Loucy (cell line): ENCODE measurements around the gene MED13L.

Source experiments
- H2AFZ ChIP-seq: fragments of 200-600 bp; sonication (generic); 2 replicates; pipeline ENCODE4 v1.6.0; 2016; ENCODE audit warnings: antibody characterized with exemption, mild to moderate bottlenecking, low read length, moderate library complexity
- H3F3A ChIP-seq: fragments of 200-600 bp; 2 replicates; pipeline ENCODE4 v1.6.0; 2016; ENCODE audit warnings: antibody characterized with exemption, low read depth, mild to moderate bottlenecking
- H3K27me3 ChIP-seq: fragments of 200-600 bp; sonication (generic); 2 replicates; pipeline ENCODE4 v1.6.1; 2014; ENCODE audit warnings: low read length, mild to moderate bottlenecking; ENCODE audit not compliant: insufficient read depth, poor library complexity, severe bottlenecking
- H3K36me3 ChIP-seq: fragments of 200-600 bp; sonication (generic); 2 replicates; pipeline ENCODE4 v1.6.1; 2016; ENCODE audit warnings: low read length; ENCODE audit not compliant: insufficient read depth
- H3K4me1 ChIP-seq: fragments of 200-600 bp; sonication (generic); 2 replicates; pipeline ENCODE4 v1.5.1; 2014; ENCODE audit warnings: low read length, mild to moderate bottlenecking; ENCODE audit not compliant: insufficient read depth, poor library complexity, severe bottlenecking
- H3K4me2 ChIP-seq: fragments of 200-600 bp; sonication (generic); 2 replicates; pipeline ENCODE4 v1.6.0; 2014; ENCODE audit warnings: antibody characterized with exemption, low read length, low read depth, mild to moderate bottlenecking; ENCODE audit not compliant: poor library complexity, severe bottlenecking
- H3K4me3 ChIP-seq: fragments of 200-600 bp; sonication (generic); 2 replicates; pipeline ENCODE4 v1.5.1; 2014; ENCODE audit warnings: low read length, mild to moderate bottlenecking, mixed read lengths; ENCODE audit not compliant: poor library complexity, severe bottlenecking
- H3K79me2 ChIP-seq: fragments of 200-600 bp; sonication (generic); 2 replicates; pipeline ENCODE4 v1.6.1; 2014; ENCODE audit warnings: low read length; ENCODE audit not compliant: insufficient read depth
- H3K9ac ChIP-seq: fragments of 200-600 bp; sonication (generic); 2 replicates; pipeline ENCODE4 v1.6.0; 2014; ENCODE audit warnings: mild to moderate bottlenecking, low read depth, low read length, moderate library complexity; ENCODE audit not compliant: poor library complexity, severe bottlenecking
- H3K9me2 ChIP-seq: fragments of 200-600 bp; sonication (generic); replicated peaks from 2 replicates; pipeline ENCODE4 v1.6.1; 2016; ENCODE audit warnings: low read depth, low read length, mixed read lengths
- H3K9me3 ChIP-seq: fragments of 200-600 bp; sonication (generic); 2 replicates; pipeline ENCODE4 v1.6.1; 2014; ENCODE audit warnings: mild to moderate bottlenecking, antibody characterized with exemption, low read length, low read depth; ENCODE audit not compliant: insufficient read depth
- H4K20me1 ChIP-seq: fragments of 200-600 bp; sonication (generic); 2 replicates; pipeline ENCODE4 v1.6.0; 2014; ENCODE audit warnings: antibody characterized with exemption, low read length, mild to moderate bottlenecking; ENCODE audit not compliant: insufficient read depth, poor library complexity, severe bottlenecking
- CTCF ChIP-seq: fragments of 200-600 bp; sonication (generic); conservative IDR thresholded peaks from 2 replicates; pipeline ENCODE4 v1.5.1; 2014; ENCODE audit warnings: mild to moderate bottlenecking, antibody characterized with exemption, low read length
- EZH2phosphoT487 ChIP-seq: fragments of 200-600 bp; IDR thresholded peaks from 2 replicates; pipeline ENCODE4 v1.6.1; 2018; ENCODE audit warnings: antibody characterized with exemption, mild to moderate bottlenecking, moderate library complexity, borderline replicate concordance

MED13L gene

DNA sequence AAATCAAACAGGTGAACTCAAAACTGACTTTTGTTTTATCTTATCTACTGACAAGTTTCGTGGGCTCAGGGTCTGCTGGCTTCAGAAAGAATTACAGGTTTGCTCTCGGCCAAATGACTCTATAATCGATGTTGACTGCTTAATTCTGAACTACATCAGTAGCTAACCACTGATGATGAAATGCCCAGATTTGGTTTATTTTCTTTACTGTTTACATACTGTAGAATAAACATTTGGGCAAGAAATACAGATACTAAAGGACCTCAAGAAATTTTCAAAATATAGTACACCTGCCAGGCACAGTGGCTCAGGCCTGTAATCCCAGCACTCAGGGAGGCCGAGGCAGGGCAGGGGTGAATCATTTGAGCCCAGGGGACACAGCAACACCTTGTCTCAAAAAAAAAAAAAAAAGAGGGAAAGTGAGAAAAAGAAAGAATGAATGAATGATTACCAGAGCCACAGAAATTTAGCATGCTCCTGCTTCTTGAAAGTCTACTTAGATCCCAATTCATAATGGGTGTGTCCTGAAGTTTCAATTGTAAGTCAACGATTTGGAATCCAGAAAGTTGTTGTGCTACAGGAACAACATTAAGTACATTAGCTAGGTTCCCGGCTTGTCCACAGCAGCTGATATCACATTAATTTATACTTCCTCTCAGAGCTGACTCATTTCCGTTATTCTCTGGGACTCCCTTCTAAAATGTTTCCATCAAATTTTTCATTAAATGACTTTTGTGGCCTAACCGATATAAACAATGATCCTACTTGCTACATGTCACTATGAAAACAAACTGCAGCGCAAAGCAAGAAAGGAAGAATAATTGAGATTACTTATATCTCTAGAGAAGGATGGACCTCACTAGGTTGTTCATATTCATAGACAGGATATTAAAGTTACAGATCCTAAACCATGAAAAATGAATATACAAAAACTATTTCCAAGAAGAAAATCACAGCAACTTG lies 134.3 kb downstream of the MED13L start:
- H3K4me1 ChIP-seq, result peaks cover 50% of the 10 kb centered on the region
- TF ChIP-seq CTCF (no peak), EZH2phosphoT487 (no peak)
- H3K36me3 ChIP-seq, result no peaks in the 10 kb centered on the region
- peak overlapping the region; percentile 33 for H3K9ac ChIP-seq
- no peaks in the 10 kb centered on the region for H3K27me3 ChIP-seq
- no peaks in the 10 kb centered on the region for H3K9me2 ChIP-seq
- peak overlapping the region; percentile 77 for H3K4me2 ChIP-seq
- H4K20me1 ChIP-seq, result peaks cover 55% of the 10 kb centered on the region
- H3K79me2 ChIP-seq, result peaks cover 95% of the 10 kb centered on the region
- H3K9me3 ChIP-seq, result no peaks in the 10 kb centered on the region
- peak overlapping the region; percentile 61 for H3K4me3 ChIP-seq
- H3F3A ChIP-seq, result 0 out of 2 replicates have a peak, but pooled peaks cover 4% of the 10 kb centered on the region
- H2AFZ ChIP-seq, result no peak overlapping the region

DNA sequence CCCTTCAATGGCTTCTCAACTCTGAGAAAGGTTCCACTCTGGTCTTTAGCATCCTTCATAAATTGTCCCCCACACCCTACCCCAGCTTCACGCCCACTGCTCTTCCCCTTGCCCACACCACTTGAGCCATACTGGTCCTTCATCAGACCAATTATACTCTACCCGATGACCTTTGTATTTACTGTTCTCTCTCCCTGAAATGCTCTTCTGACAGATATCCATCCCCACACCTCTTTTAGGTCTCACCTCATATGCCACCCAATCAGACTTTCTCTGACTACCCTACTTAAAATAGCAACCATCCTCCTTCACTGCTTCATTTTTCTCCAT lies 135.7 kb downstream of the MED13L start:
- Histone ChIP-seq H4K20me1 (peaks cover 46% of the 10 kb centered on the region), H3F3A (0 out of 2 replicates have a peak, but pooled peaks cover 4% of the 10 kb centered on the region), H3K36me3 (no peaks in the 10 kb centered on the region), H3K79me2 (peaks cover 93% of the 10 kb centered on the region), H3K4me1 (peaks cover 51% of the 10 kb centered on the region), H3K4me3 (no peak overlapping the region), H3K27me3 (no peaks in the 10 kb centered on the region), H2AFZ (no peak overlapping the region), H3K4me2 (no peak overlapping the region), H3K9ac (peak overlapping the region; percentile 21), H3K9me2 (no peaks in the 10 kb centered on the region), H3K9me3 (no peaks in the 10 kb centered on the region)
- TF ChIP-seq EZH2phosphoT487 (no peak), CTCF (no peak)

DNA sequence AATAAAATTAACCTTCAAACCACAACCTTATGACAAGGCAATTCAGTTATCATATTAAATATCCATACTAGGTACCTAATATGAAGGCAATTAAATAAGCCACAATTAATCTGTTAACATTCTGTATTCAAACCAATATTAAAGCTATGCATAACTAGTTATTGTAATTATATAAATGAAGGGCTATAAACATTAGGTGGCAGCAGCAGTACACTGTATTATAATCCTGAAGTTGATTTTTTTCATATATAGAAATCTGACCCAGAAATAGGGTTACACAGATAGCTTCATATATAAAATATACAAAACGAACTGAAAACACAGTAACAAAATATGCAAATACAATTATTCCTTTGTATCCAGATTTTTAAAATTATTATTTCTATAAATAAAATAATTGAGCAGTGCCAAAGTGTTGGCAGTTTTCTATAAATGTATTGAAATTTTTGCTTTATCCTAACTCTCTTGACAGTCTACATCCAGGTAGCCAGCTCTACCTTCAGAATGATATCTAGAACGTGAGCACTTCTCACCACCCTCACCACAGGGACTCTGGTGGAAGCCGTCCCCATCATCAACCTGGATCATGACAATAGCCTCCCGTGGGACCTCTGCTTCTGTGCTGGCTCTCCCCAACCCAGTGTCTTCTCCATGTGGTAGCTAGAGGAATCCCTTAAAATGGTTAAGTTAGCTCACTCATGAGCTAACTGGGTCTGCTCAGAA lies 136.2 kb downstream of the MED13L start:
- Histone ChIP-seq H3K4me1 (peaks cover 57% of the 10 kb centered on the region), H3K9ac (peak overlapping the region; percentile 21), H3K9me2 (no peaks in the 10 kb centered on the region), H2AFZ (no peak overlapping the region), H4K20me1 (peaks cover 46% of the 10 kb centered on the region), H3F3A (0 out of 2 replicates have a peak, but pooled peaks cover 4% of the 10 kb centered on the region), H3K36me3 (no peaks in the 10 kb centered on the region), H3K4me3 (no peak overlapping the region), H3K27me3 (no peaks in the 10 kb centered on the region), H3K79me2 (peaks cover 90% of the 10 kb centered on the region), H3K9me3 (no peaks in the 10 kb centered on the region), H3K4me2 (no peak overlapping the region)
- TF ChIP-seq CTCF (peak; percentile 67), EZH2phosphoT487 (no peak)
